CD14-positive monocyte (primary cell): Measurements from ENCODE around the gene ATP5PO. TPM values are rescaled to one million over a fixed set of nuclear protein-coding genes. Genes with fewer than 3 reads are reported as not detected.
"Not testable (repeated sequence)": the region's sequence is repeated elsewhere in the genome, so short reads cannot be mapped to it uniquely, and the experiment has no call there.

Experiments used
- DNase-seq, 3 donors: peaks; one replicate each; pipeline ENCODE4 v3.0.0-alpha.2; 2011 to 2022
- H2AFZ ChIP-seq: 2 replicates; pipeline ENCODE4 v1.6.0; 2012; ENCODE audit warnings: mild to moderate bottlenecking, low read depth, low read length, inconsistent platforms; ENCODE audit not compliant: insufficient read depth, poor library complexity, severe bottlenecking
- H3K27ac ChIP-seq, 2 donors: 1 replicate in 1 of 2; 2 replicates in 1 of 2; pipeline ENCODE4 v1.5.1; 2012 to 2013; ENCODE audit warnings: low read length in 2 of 2, control low read depth in 1 of 2, inconsistent platforms in 1 of 2, low read depth in 1 of 2, mild to moderate bottlenecking in 1 of 2
- H3K27me3 ChIP-seq, 2 donors: one replicate each; pipeline versions ENCODE4 v1.6.0 to v1.6.1; 2011 to 2013; ENCODE audit warnings: low read length in 2 of 2; ENCODE audit not compliant: control insufficient read depth in 2 of 2, insufficient read depth in 2 of 2
- H3K36me3 ChIP-seq, 2 donors: replicated peaks in 1 of 2; 1 replicate in 1 of 2; 2 replicates in 1 of 2; pipeline versions ENCODE4 v1.5.1 to v1.6.1; 2012 to 2013; ENCODE audit warnings: low read length in 2 of 2, control low read depth in 1 of 2, inconsistent platforms in 1 of 2, mild to moderate bottlenecking in 1 of 2; ENCODE audit not compliant: insufficient read depth in 2 of 2, control insufficient read depth in 1 of 2
- H3K4me1 ChIP-seq, 2 donors: 1 replicate in 1 of 2; 2 replicates in 1 of 2; pipeline versions ENCODE4 v1.5.1 to v1.6.1; 2012 to 2013; ENCODE audit warnings: low read length in 2 of 2, control low read depth in 1 of 2, inconsistent platforms in 1 of 2, mild to moderate bottlenecking in 1 of 2, moderate library complexity in 1 of 2; ENCODE audit not compliant: insufficient read depth in 2 of 2, control insufficient read depth in 1 of 2
- H3K4me2 ChIP-seq: replicated peaks from 2 replicates; pipeline ENCODE3; 2012; ENCODE audit warnings: low read length, moderate library complexity, mild to moderate bottlenecking; ENCODE audit not compliant: poor library complexity, severe bottlenecking; ENCODE audit errors: extremely low read depth
- H3K4me3 ChIP-seq, 3 experiments: fragments of 200-600 bp in 1 of 3; sonication (generic) in 1 of 3; replicated peaks in 1 of 3; 1 replicate in 2 of 3; 2 replicates in 1 of 3; pipeline ENCODE4 v1.5.1; 2011 to 2013; ENCODE audit warnings: low read length in 3 of 3, mild to moderate bottlenecking in 3 of 3, control low read depth in 2 of 3, low read depth in 2 of 3, inconsistent platforms in 1 of 3, moderate library complexity in 1 of 3
- H3K79me2 ChIP-seq: 2 replicates; pipeline ENCODE4 v1.6.0; 2012; ENCODE audit warnings: mild to moderate bottlenecking, control low read depth, inconsistent platforms, low read length, moderate library complexity; ENCODE audit not compliant: insufficient read depth
- H3K9ac ChIP-seq: 2 replicates; pipeline ENCODE4 v1.6.0; 2017; ENCODE audit warnings: low read length, mild to moderate bottlenecking; ENCODE audit not compliant: insufficient read depth, poor library complexity, severe bottlenecking
- H3K9me3 ChIP-seq, 2 donors: replicated peaks in 1 of 2; 1 replicate in 1 of 2; 2 replicates in 1 of 2; pipeline versions ENCODE4 v1.5.1 to v1.6.1; 2012 to 2013; ENCODE audit warnings: low read length in 2 of 2, control low read depth in 1 of 2; ENCODE audit not compliant: control insufficient read depth in 1 of 2, insufficient read depth in 1 of 2
- H4K20me1 ChIP-seq: 2 replicates; pipeline ENCODE4 v1.6.0; 2012; ENCODE audit warnings: mild to moderate bottlenecking, low read length, control low read depth, moderate library complexity; ENCODE audit not compliant: insufficient read depth
- H3K27ac Mint-ChIP-seq, 7 donors: one replicate each; pipeline ENCODE4 v1.8.0; 2020; ENCODE audit warnings: mild to moderate bottlenecking in 7 of 7, mixed read lengths in 7 of 7, moderate library complexity in 6 of 7, inconsistent platforms in 2 of 7
- H3K27me3 Mint-ChIP-seq, 3 donors: one replicate each; pipeline ENCODE4 v1.8.0; 2021 to 2022; ENCODE audit warnings: low read depth in 3 of 3, mild to moderate bottlenecking in 3 of 3, mixed read lengths in 3 of 3, moderate library complexity in 3 of 3, inconsistent platforms in 1 of 3
- H3K36me3 Mint-ChIP-seq, 2 donors: one replicate each; pipeline ENCODE4 v1.8.0; 2020; ENCODE audit warnings: mixed read lengths in 2 of 2, inconsistent platforms in 1 of 2, mild to moderate bottlenecking in 1 of 2
- H3K4me1 Mint-ChIP-seq: one replicate; pipeline ENCODE4 v1.8.0; 2020; ENCODE audit warnings: mild to moderate bottlenecking, mixed read lengths
- H3K4me3 Mint-ChIP-seq, 2 donors: one replicate each; pipeline ENCODE4 v1.8.0; 2020; ENCODE audit warnings: mild to moderate bottlenecking in 2 of 2, mixed read lengths in 2 of 2, moderate library complexity in 1 of 2
- H3K9me3 Mint-ChIP-seq, 7 donors: one replicate each; pipeline ENCODE4 v1.8.0; 2020 to 2022; ENCODE audit warnings: mixed read lengths in 7 of 7, mild to moderate bottlenecking in 6 of 7, moderate library complexity in 6 of 7, inconsistent platforms in 2 of 7
- CTCF ChIP-seq: fragments of 200-600 bp; IDR thresholded peaks from one replicate; pipeline ENCODE4 v1.8.0; 2022; ENCODE audit warnings: antibody characterized with exemption, mild to moderate bottlenecking
- WGBS: methylation state at CpG from one replicate; pipeline ENCODE4 v1.1.5; 2013; ENCODE audit warnings: missing lambda C conversion rate; ENCODE audit not compliant: insufficient coverage; 5-methylcytosine and 5-hydroxymethylcytosine counted together
- intact Hi-C, 2 donors: fragments of 100-400 bp; cut with micrococcal nuclease; formaldehyde crosslinking; loops; one replicate each; pipeline versions ENCODE4 v1.15.0 to v1.15.1; 2023
- polyA plus RNA-seq, 3 donors: library from polyadenylated mRNA; depleted of rRNA in 1 of 3; unstranded in 2 of 3; stranded (reverse) in 1 of 3; fragments of 300-500 nt in 2 of 3; fragments of >200 nt in 1 of 3; fragmentation: Illumina TruSeq in 2 of 3; gene quantifications; 1 replicate in 2 of 3; 2 replicates in 1 of 3; pipeline ENCODE4 v1.2.3, GENCODE V29; 2012 to 2021

ATP5PO gene
- polyA plus RNA-seq, 3 donors = 153 to 397 (median 393) TPM

GRCh38 chr21:33932731-33933130, 17.1 kb upstream of the ATP5PO start:
- H4K20me1 ChIP-seq = no peaks in the 10 kb centered on the region
- H3K4me1 ChIP-seq = peaks cover 29 to 34% of the 10 kb centered on the region in 2 donors
- H2AFZ ChIP-seq = peak overlapping the region; percentile 86
- peaks cover 42% of the 10 kb centered on the region for H3K4me1 Mint-ChIP-seq
- H3K79me2 ChIP-seq = no peaks in the 10 kb centered on the region
- H3K4me3 Mint-ChIP-seq = peak overlapping the region; percentile 90 to 97
- WGBS = no CpG with 5 or more reads among the region's 5 CpGs
- peak overlapping the region in 1 of 2 donors; percentile 92 for H3K27ac ChIP-seq
- no peak for TF ChIP-seq CTCF
- H3K9me3 Mint-ChIP-seq = no peaks in the 10 kb centered on the region
- intact Hi-C loops = no loop called here
- H3K27ac Mint-ChIP-seq = peak overlapping the region in 6 of 7 donors; percentile 35 to 97 (median 93)
- peak overlapping the region in 1 of 3 experiments; percentile 80 for H3K4me3 ChIP-seq
- no peaks in the 10 kb centered on the region for H3K36me3 ChIP-seq
- DNase-seq = no peak
- peaks cover 0 to 2% (median 0%) of the 10 kb centered on the region in 3 donors for H3K27me3 Mint-ChIP-seq
- no peaks in the 10 kb centered on the region for H3K36me3 Mint-ChIP-seq
- no peaks in the 10 kb centered on the region for H3K9me3 ChIP-seq
- H3K9ac ChIP-seq = no peak overlapping the region
- peak overlapping the region; percentile 75 for H3K4me2 ChIP-seq
- no peaks in the 10 kb centered on the region for H3K27me3 ChIP-seq

GRCh38 chr21:33931799-33932390, 16.3 kb upstream of the ATP5PO start:
- peak overlapping the region; percentile 90 to 97 for H3K4me3 Mint-ChIP-seq
- H4K20me1 ChIP-seq = no peaks in the 10 kb centered on the region
- H3K27me3 ChIP-seq = no peaks in the 10 kb centered on the region
- peak overlapping the region; percentile 91 to 98 (median 94) for H3K27ac Mint-ChIP-seq
- H3K4me3 ChIP-seq = peak overlapping the region; percentile 50 to 88 (median 80)
- no peaks in the 10 kb centered on the region for H3K36me3 Mint-ChIP-seq
- peak overlapping the region; percentile 86 for H2AFZ ChIP-seq
- peaks cover 0 to 2% (median 0%) of the 10 kb centered on the region in 3 donors for H3K27me3 Mint-ChIP-seq
- peaks cover 33% of the 10 kb centered on the region for H3K4me1 Mint-ChIP-seq
- H3K4me1 ChIP-seq = peaks cover 21 to 25% of the 10 kb centered on the region in 2 donors
- TF ChIP-seq CTCF = no peak
- H3K9ac ChIP-seq = peak overlapping the region; percentile 62
- no peaks in the 10 kb centered on the region for H3K79me2 ChIP-seq
- no peaks in the 10 kb centered on the region for H3K9me3 ChIP-seq
- peak; percentile 27 to 55 (median 50) for DNase-seq
- H3K36me3 ChIP-seq = no peaks in the 10 kb centered on the region
- H3K27ac ChIP-seq = peak overlapping the region; percentile 66 to 92
- intact Hi-C loops = no loop called here
- WGBS = 0% methylated on average over 6 of the region's 10 CpGs
- H3K9me3 Mint-ChIP-seq = no peaks in the 10 kb centered on the region
- H3K4me2 ChIP-seq = peak overlapping the region; percentile 75

- Mint-ChIP-seq H3K4me1 (peaks cover 27% of the 10 kb centered on the region), H3K4me3 (peak overlapping the region; percentile 90 to 97), H3K27ac (peak overlapping the region; percentile 84 to 98 (median 94))
- Histone ChIP-seq H3K27ac (peak overlapping the region; percentile 66 to 92), H3K4me2 (peak overlapping the region; percentile 75), H3K9ac (peak overlapping the region; percentile 62), H3K4me3 (peak overlapping the region; percentile 50 to 88 (median 80)), H3K4me1 (peaks cover 14 to 19% of the 10 kb centered on the region in 2 donors), H2AFZ (peak overlapping the region; percentile 86)
- H3K36me3 ChIP-seq, H3K27me3 ChIP-seq, H3K27me3 Mint-ChIP-seq, H3K9me3 Mint-ChIP-seq, intact Hi-C loops, H3K9me3 ChIP-seq, H4K20me1 ChIP-seq, H3K79me2 ChIP-seq, H3K36me3 Mint-ChIP-seq: not testable (repeated sequence)
- DNase-seq = peak in 1 of 3 donors; percentile 49
- WGBS = 95% methylated on average over 4 of the region's 34 CpGs
Observed at GRCh38 chr21:33931052-33931798, 15.6 kb upstream of the ATP5PO start.
